HG02981 (cell line): Measurements from ENCODE around the gene LDLRAD1.
"Not testable (repeated sequence)": the region's sequence is repeated elsewhere in the genome, so short reads cannot be mapped to it uniquely, and the experiment has no call there.

Source experiments
- ATAC-seq: cut with Tn5 transposase; IDR thresholded peaks from one replicate; pipeline ENCODE4 v1.9.1; 2021; ENCODE audit warnings: mild to moderate bottlenecking, moderate library complexity; ENCODE audit not compliant: unreplicated experiment

The LDLRAD1 gene

DNA sequence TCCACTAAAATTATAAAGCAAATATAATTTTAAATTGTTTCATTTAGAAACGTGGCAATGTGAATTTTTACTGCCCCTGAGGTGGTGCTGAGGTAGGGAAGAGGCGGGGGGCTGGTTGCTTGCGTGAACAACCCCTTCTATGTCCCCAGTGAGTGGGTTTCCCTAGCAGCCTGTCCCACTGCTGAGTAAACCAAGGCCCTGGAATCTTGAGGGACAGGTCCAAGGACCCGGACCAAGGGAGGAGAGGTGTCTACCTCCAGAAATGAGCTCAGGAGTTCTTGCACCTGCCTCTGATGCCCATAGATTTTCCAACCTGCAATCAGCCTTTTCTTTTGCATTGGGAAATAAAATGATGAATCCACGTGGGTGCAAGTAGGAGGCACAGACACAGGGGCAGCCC, 649 bp upstream of the LDLRAD1 start:
- no peak for ATAC-seq

GRCh38 chr1:54016343-54017282, 1.4 kb downstream of the LDLRAD1 start:
- no peak for ATAC-seq

GRCh38 chr1:54014009-54014629, 3.9 kb downstream of the LDLRAD1 start:
- ATAC-seq: no peak

- ATAC-seq: no peak
Measured at GRCh38 chr1:54013393-54014008, 4.5 kb downstream of the LDLRAD1 start.

GRCh38 chr1:54012863-54013262, 5.1 kb downstream of the LDLRAD1 start:
- ATAC-seq: no peak

DNA sequence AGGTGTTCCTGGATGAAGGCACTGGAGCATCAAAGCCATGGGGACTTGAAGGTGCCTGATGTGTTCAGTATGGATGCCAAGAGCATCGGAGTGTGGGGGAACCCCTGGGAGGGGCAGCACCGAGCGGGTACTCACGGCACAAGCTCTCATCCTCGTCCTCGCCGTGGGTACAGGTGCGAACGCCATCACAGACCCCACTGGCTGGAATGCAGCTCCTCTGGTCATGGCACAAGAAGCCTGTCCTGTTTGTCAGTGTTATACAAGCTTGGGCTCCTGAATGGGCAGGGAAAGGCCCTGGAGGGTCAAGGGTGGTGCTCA, 6.0 kb downstream of the LDLRAD1 start:
- no peak for ATAC-seq

DNA sequence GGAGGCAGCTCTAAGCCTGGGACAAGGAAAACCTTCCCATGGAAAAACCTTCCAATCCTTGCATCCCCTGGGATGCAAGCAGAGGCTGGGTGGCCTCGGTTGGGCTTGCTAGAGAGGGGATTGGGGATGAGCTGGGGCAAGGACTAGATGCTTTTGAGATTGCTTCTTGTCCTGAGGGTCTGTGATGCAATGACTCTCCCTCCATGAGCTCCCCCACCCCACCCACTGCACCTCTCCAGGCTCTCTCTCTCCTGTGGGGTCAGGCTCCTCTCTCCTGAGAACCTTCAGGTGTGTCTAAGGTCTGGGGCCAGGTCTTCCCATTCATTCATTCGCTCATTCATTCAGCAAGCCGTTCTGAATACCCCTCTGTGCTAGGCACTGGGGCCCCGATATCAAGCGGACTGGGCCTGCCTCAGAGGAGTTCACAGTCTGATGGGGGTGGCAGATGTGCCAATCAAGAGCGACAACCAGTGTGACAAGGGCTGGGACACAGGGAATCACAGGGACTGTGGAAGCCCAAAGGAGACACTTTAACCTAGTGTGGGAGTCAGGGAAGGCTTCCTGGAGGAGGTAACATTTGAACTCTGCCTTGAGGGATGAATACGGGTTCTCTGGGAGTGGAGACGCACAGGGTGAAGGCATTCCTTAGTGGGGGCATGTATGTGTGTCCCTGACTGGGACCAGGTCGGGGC, 6.5 kb downstream of the LDLRAD1 start:
- ATAC-seq: no peak

- ATAC-seq: no peak
Measured at GRCh38 chr1:54010415-54011117, 7.4 kb downstream of the LDLRAD1 start.

DNA sequence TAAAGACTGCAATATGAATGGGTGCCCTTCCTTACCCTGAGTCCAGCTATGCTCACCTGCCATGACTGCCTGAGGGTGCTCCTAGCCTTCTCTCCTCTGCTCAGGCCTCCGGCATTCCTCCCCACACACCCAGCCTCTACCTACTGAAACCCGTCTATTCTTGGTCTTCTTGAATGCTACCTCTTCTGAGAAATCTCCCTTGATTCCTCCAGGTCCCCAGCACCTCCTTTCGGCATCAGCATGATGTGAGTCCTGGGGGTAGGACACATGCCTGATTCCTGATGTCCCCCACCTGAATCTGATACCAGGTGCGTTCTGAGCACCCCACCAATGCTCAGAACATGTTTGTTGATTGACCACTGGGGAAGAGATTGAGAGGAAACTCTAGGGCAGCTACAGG, 8.6 kb downstream of the LDLRAD1 start:
- ATAC-seq: no peak

- ATAC-seq: no peak
Measured at GRCh38 chr1:54008876-54009275, 9.1 kb downstream of the LDLRAD1 start.

DNA sequence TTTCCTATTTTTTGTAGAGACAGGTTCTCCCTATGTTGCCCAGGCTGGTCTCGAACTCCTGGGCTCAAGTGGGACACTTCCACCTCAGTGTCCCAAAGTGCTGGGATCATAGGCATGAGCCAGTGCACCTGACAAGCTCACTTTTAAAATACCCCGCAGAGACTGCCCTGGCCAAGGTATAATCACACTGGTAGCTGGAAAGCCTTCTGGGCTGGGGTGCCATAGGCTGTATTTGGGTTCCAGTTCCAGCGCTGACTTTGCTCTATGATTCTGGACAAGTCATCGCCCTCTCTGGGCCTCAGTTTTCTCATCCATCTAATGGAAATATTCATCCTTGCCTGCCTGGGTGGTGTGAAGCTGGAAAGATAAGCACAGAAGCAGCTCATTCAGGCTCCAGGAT, 10.4 kb downstream of the LDLRAD1 start:
- ATAC-seq: no peak

DNA sequence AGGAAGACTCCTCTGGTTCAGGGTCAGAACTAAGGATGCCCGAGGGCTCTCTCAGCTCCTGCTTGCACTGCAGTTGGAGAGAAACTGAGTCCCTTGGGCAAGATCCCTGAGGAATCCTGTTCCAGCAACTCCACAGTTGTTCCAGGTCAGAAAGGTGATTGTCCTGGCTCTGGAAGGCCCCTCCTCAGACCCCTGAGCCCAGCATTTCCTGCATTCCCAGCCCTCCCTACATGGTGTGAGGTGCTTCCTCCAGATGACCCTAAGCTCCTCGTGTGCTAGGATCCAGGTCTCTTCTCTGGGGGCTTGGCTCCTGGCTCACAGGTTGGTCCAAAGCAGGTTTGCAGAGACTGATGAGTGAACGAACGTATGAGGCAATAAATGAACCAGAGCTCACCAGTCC, 11.5 kb downstream of the LDLRAD1 start:
- no peak for ATAC-seq

GRCh38 chr1:54004481-54005049, 13.4 kb downstream of the LDLRAD1 start:
- ATAC-seq: no peak

DNA sequence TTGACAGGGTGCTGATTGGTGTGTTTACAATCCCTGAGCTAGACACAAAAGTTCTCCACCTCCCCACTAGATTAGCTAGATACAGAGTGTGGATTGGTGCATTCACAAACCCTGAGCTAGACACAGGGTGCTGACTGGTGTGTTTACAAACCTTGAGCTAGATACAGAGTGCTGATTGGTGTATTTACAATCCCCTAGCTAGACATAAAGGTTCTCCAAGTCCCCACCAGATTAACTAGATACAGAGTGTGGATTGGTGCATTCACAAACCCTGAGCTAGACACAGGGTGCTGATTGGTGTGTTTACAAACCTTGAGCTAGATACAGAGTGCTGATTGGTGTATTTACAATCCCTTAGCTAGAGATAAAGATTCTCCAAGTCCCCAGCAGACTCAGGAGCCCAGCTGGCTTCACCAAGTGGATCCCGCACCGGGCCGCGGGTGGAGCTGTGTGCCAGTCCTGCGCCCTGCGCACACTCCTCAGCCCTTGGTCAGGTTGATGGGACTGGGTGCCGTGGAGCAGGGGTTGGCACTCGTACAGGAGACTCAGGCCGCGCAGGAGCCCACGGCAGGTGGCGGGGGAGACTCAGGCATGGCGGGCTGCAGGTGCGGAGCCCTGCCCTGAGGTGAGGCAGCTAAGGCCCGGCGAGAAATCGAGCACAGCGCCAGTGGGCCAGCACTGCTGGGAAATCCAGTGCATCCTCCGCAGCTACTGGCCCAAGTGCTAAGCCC, 14.1 kb downstream of the LDLRAD1 start:
- ATAC-seq: not testable (repeated sequence)

- ATAC-seq: no peak
Measured at GRCh38 chr1:54003249-54003646, 14.7 kb downstream of the LDLRAD1 start.

- ATAC-seq: no peak
Measured at GRCh38 chr1:54002544-54003248, 15.3 kb downstream of the LDLRAD1 start.

DNA sequence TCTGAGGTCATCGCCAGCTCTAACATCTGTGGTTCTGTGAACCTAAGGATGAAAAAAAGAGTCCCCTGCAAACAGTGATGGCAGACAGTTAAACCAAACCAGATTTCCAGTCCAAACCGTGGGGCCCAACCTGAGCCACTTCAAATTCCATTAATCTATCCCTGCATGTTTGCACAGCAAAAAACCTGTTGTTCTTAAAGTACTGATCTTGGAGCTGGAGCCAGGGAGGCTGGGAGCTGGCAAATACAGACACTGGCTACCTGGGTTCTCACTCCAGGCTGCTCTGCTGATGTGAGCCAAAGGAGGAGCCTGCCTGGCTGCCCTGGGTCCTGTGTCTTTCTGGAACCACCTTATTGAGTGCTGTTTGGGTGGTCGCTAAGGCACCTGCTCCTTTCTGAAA, 16.4 kb downstream of the LDLRAD1 start:
- no peak for ATAC-seq

DNA sequence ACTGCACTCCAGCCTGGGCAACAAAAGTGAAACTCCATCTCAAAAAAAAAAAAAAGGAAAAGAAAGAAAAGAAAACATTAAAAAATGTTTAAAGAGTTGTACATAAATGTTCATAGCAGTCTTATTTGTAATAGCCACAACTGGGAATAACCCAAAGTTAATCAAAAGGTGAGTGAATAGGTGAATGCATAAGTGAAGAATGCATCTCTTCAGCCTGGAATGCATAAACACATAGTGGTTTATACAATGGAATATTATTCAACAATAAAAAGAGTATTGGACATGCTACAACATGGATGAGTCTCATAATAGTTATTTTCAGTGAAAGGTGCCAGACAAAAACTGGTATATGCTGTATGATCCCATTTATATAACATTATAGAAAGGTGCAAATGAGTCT, 18.1 kb downstream of the LDLRAD1 start:
- ATAC-seq: no peak

GRCh38 chr1:53998223-53998622, 19.8 kb downstream of the LDLRAD1 start:
- ATAC-seq: no peak
